Activated CD8-positive, alpha-beta memory T cell treated with anti-CD3 and anti-CD28 coated beads, Interleukin-2, amount 50 U/mL, for 24 hours (primary cell): Measurements from ENCODE around the gene DOCK6.

ENCODE experiments used
- DNase-seq: peaks from one replicate; pipeline ENCODE4 v3.0.0-alpha.2; 2020; ENCODE audit errors: extremely low read depth

The DOCK6 gene, protein sequence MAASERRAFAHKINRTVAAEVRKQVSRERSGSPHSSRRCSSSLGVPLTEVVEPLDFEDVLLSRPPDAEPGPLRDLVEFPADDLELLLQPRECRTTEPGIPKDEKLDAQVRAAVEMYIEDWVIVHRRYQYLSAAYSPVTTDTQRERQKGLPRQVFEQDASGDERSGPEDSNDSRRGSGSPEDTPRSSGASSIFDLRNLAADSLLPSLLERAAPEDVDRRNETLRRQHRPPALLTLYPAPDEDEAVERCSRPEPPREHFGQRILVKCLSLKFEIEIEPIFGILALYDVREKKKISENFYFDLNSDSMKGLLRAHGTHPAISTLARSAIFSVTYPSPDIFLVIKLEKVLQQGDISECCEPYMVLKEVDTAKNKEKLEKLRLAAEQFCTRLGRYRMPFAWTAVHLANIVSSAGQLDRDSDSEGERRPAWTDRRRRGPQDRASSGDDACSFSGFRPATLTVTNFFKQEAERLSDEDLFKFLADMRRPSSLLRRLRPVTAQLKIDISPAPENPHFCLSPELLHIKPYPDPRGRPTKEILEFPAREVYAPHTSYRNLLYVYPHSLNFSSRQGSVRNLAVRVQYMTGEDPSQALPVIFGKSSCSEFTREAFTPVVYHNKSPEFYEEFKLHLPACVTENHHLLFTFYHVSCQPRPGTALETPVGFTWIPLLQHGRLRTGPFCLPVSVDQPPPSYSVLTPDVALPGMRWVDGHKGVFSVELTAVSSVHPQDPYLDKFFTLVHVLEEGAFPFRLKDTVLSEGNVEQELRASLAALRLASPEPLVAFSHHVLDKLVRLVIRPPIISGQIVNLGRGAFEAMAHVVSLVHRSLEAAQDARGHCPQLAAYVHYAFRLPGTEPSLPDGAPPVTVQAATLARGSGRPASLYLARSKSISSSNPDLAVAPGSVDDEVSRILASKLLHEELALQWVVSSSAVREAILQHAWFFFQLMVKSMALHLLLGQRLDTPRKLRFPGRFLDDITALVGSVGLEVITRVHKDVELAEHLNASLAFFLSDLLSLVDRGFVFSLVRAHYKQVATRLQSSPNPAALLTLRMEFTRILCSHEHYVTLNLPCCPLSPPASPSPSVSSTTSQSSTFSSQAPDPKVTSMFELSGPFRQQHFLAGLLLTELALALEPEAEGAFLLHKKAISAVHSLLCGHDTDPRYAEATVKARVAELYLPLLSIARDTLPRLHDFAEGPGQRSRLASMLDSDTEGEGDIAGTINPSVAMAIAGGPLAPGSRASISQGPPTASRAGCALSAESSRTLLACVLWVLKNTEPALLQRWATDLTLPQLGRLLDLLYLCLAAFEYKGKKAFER (N-terminal part only)

DNA sequence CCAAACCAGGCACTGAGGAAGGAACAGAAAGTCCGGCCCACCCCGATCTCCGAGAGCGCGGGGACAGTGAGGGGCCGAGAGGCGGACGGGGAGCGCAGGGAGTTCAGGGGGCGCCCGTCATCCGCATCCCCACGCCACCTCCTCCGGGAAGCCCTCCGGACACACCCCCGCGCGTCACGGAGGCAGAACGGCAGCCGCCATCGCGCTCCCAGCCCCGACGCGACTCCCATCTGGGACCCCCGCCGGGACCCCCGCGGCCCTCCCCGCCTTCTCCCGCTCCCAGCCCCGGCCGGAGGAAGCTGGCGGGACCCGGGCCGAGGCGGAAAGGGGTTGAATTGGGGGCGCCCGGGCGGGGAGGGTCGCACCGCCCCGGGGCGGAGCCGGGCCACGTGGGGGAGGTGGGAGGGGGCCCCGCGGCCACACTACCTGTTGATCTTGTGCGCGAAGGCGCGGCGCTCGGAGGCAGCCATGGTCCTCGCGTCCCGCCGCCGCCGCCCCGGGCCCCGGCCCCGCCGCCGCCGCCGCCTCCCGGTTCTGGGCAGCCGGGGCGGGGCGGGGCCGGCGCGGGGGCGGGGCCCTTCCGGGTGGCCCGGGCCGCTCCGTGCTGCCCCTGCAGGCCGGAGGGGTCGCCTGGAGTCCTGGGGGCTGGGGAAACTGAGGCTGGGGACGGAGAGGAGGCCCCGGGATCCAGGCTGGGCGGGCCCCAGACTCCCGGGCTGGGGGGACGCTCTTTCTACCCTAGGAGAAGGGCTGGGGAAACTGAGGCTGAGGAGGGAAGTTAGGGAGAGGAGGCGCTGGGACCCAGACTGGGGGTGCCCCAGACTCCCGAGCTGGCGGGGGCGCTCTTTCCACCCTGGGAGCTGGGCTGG, at the start of gene DOCK6:
TSS of gene DOCK6 (minus strand) at position 554 of the 869 bp plus-strand sequence. CDS start at position 470, 84 bp downstream.
- DNase-seq, result no peak

DNA sequence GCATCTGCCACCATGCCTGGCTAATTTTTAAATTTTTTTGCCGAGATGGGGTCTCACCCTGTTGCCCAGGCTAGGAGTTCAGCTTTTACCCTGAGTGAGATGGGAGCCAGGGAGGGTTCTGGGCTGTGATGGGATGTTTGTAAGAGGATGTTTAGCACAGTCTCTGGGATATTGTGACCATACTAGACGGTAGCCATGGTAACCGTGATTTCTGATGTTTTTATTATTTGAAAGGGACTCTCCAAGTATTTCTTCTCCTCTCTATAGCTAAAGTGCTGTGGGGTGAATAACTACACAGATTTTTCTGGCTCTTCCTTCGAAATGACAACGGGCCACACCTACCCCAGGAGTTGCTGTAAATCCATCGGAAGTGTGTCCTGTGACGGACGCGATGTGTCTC, 44.0 kb upstream of the DOCK6 start:
- no peak for DNase-seq

DNA sequence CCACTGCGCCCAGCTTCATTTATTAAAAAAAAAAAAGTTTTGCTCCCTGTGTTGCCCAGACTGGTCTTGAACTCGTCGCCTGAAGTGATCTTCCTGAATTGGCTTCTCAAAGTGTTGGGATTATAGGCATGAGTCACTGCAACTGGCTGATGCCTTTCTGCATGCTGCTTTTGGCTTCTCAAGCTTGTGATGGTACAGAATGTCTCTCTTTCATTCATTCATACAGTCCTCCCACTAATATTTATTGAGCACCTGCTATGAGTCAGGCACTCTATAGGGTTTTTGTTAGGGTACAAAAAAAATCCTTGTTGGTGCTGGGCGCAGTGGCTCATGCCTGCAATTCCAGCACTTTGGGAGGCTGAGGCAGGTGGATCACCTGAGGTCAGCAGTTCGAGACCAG, 42.6 kb upstream of the DOCK6 start:
- no peak for DNase-seq

DNA sequence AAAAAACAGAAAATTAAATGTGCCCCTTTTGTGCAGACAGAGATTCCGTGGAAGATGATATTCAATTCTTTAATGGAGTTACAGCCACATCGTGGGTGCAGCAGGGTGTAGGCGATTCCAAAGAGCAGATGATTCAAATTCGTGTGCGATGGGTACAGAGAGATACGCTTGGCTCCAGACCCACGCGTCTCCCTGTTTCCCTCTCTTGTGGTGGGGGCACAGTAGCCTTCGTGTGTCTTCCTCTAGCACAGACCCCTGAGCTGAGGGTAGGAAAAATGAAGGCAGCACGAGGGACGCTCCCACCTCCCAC, 38.4 kb upstream of the DOCK6 start:
- no peak for DNase-seq

DNA sequence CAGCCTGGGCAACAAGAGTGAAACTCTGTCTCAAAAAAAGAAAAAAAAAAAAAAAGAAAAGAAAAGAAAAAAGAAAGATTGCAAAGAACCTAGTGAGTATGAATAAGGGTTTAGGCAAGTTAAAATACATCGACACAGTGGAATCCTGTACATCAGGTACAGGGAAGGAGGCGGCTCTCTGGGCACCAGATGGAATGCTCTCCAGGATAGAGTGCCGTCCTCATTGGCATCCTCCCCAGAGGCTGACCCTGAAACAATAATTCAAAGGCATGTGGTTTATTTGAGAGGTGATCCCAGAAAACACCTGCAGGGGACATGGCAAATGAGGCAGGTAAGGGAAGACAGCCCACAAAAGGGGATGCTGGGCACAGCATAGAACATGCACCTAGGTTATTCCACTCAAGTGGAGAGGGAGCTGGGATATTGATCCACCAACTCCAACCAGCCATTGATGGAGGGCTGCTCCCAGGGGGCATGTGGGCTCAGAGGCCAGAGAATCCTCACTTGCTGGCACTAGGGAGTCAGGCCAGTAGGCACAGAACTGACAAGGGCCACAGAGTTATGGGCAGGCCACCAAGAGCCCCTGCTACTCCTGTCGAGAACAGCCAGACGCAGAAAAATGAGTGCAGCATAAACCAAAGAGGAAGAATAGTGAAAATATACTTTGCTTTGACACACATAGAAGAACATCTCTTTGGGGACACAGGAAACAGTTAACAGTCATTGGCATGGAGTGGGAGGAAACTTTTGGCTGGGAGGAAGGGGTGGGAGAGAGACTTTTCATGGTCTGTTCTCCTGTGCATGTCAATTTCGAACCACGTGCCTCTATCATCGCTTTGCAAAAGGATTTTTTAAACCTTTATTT, 37.9 kb upstream of the DOCK6 start:
- DNase-seq, result no peak

DNA sequence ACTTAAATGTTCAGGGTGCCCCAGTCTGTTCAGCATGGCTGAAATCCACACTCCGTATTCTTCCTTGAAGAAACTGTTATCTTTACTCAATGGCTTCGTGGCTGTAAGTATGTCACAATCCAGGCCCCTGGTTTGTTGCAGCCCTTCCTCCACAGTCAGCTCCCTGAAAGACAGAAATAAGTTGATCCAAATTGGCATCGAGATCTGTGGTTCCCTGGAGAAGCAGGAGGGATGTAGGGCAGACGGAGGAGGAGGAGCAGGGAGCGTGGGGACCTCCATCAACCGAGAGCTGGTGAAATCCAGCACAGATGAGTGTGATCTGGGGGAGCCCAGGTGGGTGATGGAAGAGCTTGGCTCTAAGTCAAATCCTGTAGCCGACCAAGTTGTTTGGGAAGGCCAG, 33.9 kb upstream of the DOCK6 start:
- DNase-seq, result no peak

DNA sequence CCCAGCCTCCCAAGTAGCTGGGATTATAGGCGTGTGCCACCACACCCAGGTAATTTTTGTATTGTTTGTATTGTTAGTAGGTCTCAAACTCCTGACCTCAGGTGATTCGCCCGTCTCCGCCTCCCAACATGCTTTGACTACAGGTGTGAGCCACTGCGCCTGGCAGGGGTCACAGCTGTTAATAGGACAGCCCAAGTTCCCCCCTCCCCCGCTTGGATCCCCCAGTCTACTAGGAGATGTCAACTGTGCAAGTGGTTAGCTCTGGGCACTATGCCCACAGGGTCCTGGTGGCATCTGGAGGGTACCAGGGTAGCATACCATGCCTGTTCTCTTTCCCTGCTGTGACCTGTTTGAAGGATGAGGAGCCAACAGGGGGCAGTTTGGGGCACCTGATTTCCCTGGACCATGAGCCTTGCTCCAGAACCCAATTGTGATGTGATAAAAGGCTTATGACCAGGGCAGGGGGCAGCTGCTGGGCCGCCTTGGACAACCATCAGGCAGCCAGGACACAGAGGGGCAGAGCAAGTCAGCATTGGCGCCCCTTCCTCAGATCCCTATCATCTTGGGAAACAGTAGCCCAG, 33.4 kb upstream of the DOCK6 start, which contains the start of gene TSPAN16:
TSS of gene TSPAN16 (plus strand) at position 496 of the 581 bp plus-strand sequence. CDS start 138 bp downstream, outside the sequence.
- DNase-seq, result no peak

DNA sequence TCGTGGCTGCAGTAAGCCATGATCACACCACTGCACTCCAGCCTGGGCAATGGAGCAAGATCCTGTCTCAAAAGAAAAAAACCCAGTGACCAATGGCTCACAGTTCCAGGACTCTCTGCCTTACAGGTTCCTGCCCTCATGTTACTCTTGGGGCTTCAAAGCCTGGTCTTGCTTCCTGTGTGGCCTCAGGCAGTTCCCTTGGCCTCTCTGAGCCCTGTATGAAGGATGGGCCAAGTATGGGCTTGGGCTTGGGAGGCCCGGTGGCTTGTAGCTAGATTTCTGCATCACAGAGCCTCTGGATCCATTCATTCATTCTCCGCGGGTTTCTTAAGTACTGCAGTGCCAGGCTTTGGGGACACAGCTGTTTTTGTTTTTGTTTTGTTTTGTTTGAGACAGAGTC, 32.9 kb upstream of the DOCK6 start:
- DNase-seq, result no peak

DNA sequence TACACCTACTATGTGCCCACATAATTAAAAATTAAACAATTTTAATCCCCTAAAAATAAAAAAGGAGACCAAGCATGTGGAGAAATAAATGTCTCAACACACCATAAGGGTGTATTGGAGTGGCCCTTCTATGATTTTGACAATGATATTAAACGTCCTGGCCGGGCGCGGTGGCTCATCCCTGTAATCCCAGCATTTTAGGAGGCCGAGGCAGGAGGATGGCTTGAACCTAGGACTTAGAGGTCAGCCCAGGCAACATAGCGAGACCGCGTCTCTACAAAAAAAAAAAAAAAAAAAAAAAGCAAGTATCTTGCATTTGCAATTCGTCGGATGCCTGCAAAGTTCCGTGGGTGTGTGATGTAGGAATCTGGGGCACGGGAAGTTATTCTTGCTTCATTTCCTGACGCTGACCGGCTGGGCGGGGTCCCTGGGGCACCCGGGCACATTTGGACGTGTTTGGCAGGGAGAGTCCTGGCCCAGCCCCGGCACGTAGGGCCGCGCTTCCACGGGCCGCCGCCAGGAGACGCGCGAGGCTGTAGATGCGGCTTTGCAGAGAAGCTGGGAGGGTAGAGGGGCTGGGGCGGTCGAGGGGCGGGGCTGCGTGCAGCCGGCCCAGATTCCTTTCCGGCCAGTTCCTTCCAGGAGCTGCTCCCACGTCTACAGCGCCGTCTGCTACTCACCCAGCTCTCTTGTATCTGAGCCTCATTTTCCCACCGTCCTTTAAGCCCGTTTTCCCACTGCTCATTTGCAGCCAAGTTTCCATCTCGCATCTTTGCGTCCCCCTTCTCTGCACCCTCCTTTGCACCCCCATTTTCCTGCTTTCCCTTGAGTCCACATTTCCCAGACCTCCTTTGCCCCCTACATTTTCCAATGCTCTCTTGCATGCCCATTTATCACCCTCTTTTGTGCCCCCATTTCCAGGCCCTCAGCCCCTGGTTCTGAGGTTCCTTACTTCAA, 31.4 kb upstream of the DOCK6 start:
- peak; percentile 57 for DNase-seq

DNA sequence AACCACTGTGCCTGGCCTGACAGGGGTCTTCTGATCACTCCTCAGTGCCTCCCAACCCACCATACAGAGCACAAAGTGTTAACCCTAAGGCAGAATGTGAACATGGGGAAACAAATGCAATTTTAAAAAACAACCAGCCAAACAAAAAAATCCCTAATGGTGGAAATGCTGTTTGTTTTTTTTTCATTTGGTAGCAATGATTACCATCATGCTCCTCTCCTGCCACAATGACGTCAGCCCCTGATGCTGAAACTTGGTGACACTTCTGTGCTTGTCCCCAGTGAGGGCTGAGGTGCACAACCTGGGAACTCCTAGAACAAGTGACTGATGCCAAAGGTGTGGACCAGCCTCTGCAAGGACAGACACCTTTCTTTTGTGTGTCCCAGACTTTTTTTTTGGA, 29.7 kb upstream of the DOCK6 start:
- no peak for DNase-seq

DNA sequence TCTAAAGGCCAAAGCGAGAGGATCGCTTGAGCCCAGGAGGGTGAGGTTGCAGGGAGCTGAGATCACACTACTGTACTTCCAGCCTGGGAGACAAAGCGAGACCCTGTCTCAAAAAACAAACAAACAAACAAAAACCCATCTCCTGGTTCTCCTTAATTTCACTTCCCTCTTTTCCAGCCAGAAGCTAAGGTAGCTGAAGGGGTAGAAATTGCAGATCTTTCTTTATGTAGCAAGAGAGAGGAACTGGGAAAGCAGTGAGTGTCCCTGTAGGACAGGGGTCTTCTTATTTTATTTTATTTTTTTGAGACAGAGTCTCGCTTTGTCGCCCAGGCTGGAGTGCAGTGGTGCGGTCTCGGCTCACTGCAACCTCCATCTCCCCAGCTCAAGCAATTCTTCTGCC, 29.1 kb upstream of the DOCK6 start:
- DNase-seq, result no peak

DNA sequence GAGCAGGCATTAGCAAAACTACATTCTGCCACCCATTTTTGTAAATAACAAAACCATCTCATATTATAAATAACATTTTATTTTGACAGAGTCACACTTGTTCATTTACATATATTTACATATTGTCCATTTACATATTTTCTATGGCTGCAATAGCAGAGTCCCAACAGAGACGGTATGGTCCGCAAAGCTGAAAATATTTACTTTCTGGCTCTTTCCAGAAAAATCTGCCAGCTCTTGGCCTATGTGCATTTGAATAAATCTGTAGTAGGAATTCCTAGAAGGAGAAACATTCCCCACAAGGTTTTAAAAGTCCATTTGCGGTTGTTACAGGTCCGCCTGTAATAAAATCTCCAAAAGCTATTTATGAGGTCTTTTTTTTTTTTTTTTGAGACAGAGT, 27.9 kb upstream of the DOCK6 start:
- DNase-seq, result no peak

DNA sequence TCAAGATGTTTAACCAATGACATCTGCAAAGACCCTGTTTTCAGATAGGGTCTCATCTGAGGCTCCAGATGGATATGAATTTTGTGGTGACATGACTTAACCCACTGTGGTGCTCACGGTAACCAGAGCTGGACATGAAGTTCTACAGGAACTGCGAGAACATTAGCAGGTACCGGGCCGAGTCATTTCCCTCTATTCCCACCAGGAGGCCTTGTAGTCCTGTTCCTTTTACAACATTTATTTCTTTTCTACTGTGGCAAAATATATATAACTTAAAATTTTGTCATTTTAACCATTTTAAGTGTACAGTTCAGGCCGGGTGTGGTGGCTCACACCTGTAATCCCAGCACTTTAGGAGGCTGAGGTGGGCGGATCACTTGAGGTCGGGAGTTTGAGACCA, 26.0 kb upstream of the DOCK6 start:
- DNase-seq, result no peak

DNA sequence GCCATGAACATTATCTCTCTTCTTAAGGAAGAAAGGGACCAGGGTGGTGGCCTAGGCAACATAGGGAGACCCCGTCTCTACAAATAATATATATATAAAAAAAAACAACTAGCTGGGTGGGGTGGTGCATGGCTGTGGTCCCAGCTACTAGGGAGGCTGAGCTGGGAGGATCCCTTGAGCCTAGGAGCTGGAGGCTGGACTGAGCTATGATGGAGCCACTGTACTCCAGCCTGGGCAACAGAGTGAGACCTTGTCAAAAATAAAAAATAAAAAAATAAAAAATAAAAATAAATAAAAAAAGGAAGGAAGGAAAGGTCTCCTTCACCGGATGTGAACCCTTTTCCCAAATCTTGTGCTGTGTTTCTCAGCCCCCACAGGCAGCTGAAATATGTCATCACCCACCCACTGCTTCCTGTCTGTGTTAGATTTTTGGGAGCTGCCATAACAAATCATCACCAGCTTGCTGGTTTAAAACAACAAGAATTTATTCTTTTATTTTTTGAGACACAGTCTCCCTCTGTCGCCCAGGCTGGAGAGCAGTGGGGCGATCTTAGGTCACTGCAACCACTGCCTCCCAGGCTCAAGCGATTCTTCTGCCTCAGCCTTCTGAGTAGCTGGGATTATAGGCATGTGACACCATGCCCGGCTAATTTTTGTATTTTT, 24.1 kb upstream of the DOCK6 start:
- DNase-seq, result no peak

DNA sequence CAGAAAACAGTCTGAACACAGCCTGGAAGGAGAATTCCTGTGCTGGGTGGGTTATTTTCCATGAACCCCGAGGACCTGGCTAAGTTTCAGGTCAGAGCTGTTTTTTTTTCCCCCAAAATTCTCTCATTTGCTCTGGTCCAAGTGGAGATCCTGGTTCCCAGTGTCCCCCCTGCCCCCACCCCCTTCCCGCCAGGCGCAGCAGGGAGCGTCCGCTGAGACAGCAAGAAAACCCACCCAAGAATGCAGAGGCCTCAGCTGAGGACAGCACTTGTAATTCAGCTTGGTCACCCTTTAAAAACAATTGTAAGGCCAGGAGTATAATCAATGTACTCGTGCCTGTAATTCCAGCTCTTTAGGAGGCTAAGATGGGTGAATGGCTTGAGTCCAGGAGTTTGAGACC, 22.2 kb upstream of the DOCK6 start:
- no peak for DNase-seq

DNA sequence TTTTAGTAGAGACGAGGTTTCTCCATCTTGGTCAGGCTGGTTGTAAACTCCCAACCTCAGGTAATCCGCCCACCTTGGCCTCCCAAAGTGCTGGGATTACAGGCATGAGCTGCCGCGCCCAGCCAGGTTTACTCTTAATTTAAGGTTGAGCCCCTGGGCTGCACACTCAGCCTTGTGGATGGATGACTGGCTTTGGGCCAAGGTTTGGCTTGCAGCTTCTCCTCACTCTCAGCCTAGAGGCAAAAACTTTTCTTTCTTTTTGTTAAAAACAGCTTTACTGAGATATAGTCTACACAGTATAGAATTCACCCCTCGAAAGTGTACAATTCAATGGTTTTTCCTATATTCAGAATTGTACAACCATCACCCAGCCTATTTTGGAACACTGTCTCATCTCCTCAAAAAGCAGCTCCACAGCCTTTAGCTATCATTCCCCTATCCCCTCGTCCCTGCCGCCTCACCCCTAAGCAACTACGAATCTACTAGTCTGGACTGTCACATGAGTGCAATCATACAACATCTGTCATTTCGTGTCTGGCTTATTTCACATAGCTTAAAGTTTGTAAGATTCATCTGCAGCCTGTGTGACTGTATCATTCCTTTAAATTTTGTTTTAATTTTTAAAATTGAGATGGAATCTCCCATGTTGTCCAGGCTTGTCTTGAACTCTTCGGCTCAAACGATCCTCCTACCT, 19.2 kb upstream of the DOCK6 start:
- no peak for DNase-seq

DNA sequence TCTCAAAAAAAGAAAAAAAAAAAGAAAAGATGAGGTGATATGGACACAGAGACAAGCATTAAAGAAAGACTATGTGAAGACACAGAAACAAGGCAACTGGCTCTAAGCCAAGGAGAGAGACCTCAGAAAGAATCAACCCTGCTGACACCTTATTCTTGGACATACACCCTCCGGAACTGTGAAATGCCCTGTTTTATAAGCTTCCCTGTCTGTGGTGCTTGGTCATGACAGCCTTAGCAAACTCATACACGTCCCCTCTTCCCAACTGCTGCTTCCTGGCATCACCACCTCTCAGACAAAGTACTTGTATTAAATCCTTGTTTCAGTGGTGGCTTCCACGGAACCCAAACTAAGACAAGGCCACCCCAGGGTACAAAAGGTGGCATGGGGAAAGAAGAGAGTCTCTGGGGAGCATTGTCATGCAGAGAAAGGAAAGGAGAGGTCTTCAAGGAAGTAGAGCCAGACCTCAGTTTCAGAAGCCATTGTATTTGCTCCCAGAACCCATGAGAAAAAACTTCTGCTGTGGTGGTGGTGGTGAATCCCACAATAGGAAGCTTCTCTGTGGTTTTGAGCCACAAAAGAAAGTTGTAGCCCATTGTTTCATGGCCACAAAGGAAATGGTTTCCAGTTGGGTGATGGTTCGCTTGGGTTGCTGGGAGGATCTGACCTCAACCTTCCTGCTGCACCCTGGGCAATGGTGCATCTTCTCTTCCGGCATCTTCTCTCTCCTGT, 17.3 kb upstream of the DOCK6 start:
- DNase-seq, result no peak
